Caco-2 (cell line): ENCODE results near the gene PRRT1. TPM values are rescaled to one million over a fixed set of nuclear protein-coding genes. Genes with fewer than 3 reads are reported as not detected.
A peak's percentile ranks its signal among the peaks of the same experiment; 100 is the strongest.

Experiments
- BruUV-seq: library from RNA; stranded (reverse); fragments of 400-500 nt; replicated peaks from 2 replicates; lab custom pipeline; 2021; lab: Mats Ljungman, UMichigan
- CTCF ChIA-PET: fragments of 300-600 bp; sonication (Branson Sonifier 250); formaldehyde crosslinking; loops from one replicate; lab custom pipeline; 2022; ENCODE audit warnings: antibody characterized with exemption; lab: Charles Lee
- POLR2A ChIA-PET: fragments of 300-600 bp; sonication (Branson Sonifier 250); formaldehyde crosslinking; loops from one replicate; lab custom pipeline; 2022; ENCODE audit warnings: antibody characterized with exemption; lab: Charles Lee
- DNase-seq, 2 experiments: peaks; one replicate each; pipeline versions ENCODE4 v3.0.0 to v3.0.0-alpha.2; 2020 to 2022
- H3K27me3 ChIP-seq: replicated peaks from 2 replicates; pipeline ENCODE4 v1.6.0; 2011; ENCODE audit warnings: low read length; ENCODE audit not compliant: control insufficient read depth, insufficient read depth
- H3K36me3 ChIP-seq: 2 replicates; pipeline ENCODE4 v1.5.1; 2011; ENCODE audit warnings: low read length; ENCODE audit not compliant: control insufficient read depth, insufficient read depth
- H3K4me1 ChIP-seq: fragments of 250-450 bp; sonication (Bioruptor Pico); 2 replicates; pipeline ENCODE4 v1.5.1; 2020; ENCODE audit warnings: mild to moderate bottlenecking
- H3K4me3 ChIP-seq: 2 replicates; pipeline ENCODE4 v1.5.1; 2011; ENCODE audit warnings: low read depth, mild to moderate bottlenecking, control low read depth, low read length
- H3K9me3 ChIP-seq: fragments of 250-450 bp; sonication (Bioruptor Pico); 2 replicates; pipeline ENCODE4 v1.5.1; 2020; ENCODE audit warnings: mild to moderate bottlenecking, moderate library complexity
- H3K27ac Mint-ChIP-seq: one replicate; pipeline ENCODE4 v1.8.0; 2022; ENCODE audit warnings: mixed read lengths; ENCODE audit not compliant: unreplicated experiment
- H3K27me3 Mint-ChIP-seq: one replicate; pipeline ENCODE4 v1.8.0; 2022; ENCODE audit warnings: mixed read lengths; ENCODE audit not compliant: insufficient read depth, unreplicated experiment
- H3K36me3 Mint-ChIP-seq: one replicate; pipeline ENCODE4 v1.8.0; 2022; ENCODE audit warnings: mild to moderate bottlenecking, mixed read lengths; ENCODE audit not compliant: insufficient read depth, unreplicated experiment
- H3K4me1 Mint-ChIP-seq: one replicate; pipeline ENCODE4 v1.8.0; 2022; ENCODE audit warnings: low read depth, mixed read lengths; ENCODE audit not compliant: unreplicated experiment
- H3K4me3 Mint-ChIP-seq: one replicate; pipeline ENCODE4 v1.8.0; 2022; ENCODE audit warnings: mild to moderate bottlenecking, moderate library complexity, mixed read lengths; ENCODE audit not compliant: unreplicated experiment
- H3K9me3 Mint-ChIP-seq: one replicate; pipeline ENCODE4 v1.8.0; 2022; ENCODE audit warnings: mixed read lengths; ENCODE audit not compliant: unreplicated experiment
- intact Hi-C: fragments of 100-400 bp; cut with micrococcal nuclease; formaldehyde crosslinking; loops from one replicate; pipeline ENCODE4 v1.10.0; 2022; ENCODE audit not compliant: unreplicated experiment
- total RNA-seq: library from RNA; stranded (reverse); gene quantifications from 2 replicates; pipeline ENCODE4 v1.2.3, GENCODE V29; 2022
- TF ChIP-seq, protein P1 (sequence below), 2 experiments: fragments of 200-600 bp in 1 of 2; IDR thresholded peaks; 1 replicate in 1 of 2; 2 replicates in 1 of 2; pipeline versions ENCODE4 v1.5.1 to v1.8.0; 2011 to 2022; ENCODE audit warnings: antibody characterized with exemption in 1 of 2, control low read depth in 1 of 2, inconsistent platforms in 1 of 2, low read depth in 1 of 2, low read length in 1 of 2, mild to moderate bottlenecking in 1 of 2, moderate library complexity in 1 of 2; ENCODE audit not compliant: insufficient read depth in 1 of 2, severe bottlenecking in 1 of 2, unreplicated experiment in 1 of 2

Gene PRRT1
- total RNA-seq, 1 experiment from 2014 or later = 2.0 TPM

DNA sequence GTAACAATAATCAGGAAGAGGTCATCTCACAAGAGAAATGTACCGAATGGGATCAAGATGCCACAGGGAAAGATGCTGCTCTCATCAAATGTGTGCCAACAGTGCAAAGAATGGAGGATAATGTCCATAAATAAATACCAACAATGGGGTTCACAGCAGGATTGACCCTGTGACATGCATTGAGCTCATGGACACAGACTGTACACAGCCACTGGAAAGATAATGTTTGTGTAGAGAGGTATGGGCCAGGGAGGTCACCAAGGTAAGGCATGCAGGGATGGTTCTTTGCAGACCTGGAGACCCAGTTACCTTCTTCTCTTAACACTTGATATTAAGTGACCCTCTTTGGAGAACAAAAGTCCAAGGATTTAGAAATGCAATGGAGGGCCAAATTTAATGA lies 22.7 kb upstream of the PRRT1 start:
- Mint-ChIP-seq H3K36me3 (peaks cover 52% of the 10 kb centered on the region), H3K27ac (no peak overlapping the region), H3K27me3 (no peaks in the 10 kb centered on the region), H3K4me3 (peak overlapping the region; percentile 43), H3K9me3 (no peaks in the 10 kb centered on the region), H3K4me1 (peaks cover 44% of the 10 kb centered on the region)
- H3K4me3 ChIP-seq = no peak overlapping the region
- ChIA-PET POLR2A (no interaction called here), CTCF (no interaction called here)
- no peak for DNase-seq
- H3K4me1 ChIP-seq = peaks cover 24% of the 10 kb centered on the region
- H3K36me3 ChIP-seq = no peaks in the 10 kb centered on the region
- BruUV-seq = no TSS peak
- H3K27me3 ChIP-seq = no peaks in the 10 kb centered on the region
- no peaks in the 10 kb centered on the region for H3K9me3 ChIP-seq
- TF ChIP-seq, protein P1, sequence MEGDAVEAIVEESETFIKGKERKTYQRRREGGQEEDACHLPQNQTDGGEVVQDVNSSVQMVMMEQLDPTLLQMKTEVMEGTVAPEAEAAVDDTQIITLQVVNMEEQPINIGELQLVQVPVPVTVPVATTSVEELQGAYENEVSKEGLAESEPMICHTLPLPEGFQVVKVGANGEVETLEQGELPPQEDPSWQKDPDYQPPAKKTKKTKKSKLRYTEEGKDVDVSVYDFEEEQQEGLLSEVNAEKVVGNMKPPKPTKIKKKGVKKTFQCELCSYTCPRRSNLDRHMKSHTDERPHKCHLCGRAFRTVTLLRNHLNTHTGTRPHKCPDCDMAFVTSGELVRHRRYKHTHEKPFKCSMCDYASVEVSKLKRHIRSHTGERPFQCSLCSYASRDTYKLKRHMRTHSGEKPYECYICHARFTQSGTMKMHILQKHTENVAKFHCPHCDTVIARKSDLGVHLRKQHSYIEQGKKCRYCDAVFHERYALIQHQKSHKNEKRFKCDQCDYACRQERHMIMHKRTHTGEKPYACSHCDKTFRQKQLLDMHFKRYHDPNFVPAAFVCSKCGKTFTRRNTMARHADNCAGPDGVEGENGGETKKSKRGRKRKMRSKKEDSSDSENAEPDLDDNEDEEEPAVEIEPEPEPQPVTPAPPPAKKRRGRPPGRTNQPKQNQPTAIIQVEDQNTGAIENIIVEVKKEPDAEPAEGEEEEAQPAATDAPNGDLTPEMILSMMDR (IDR thresholded peaks at IDR 0.05; ENCODE audit: insufficient read depth in 1 of 2, low read depth in 1 of 2, low read length in 1 of 2, severe bottlenecking in 1 of 2, unreplicated experiment in 1 of 2) = no peak
- intact Hi-C loops = no loop called here

- H3K4me3 Mint-ChIP-seq = peak overlapping the region; percentile 43
- CTCF ChIA-PET = no interaction called here
- H3K36me3 Mint-ChIP-seq = peaks cover 52% of the 10 kb centered on the region
Measured at GRCh38 chr6:32173051-32173727, 21.4 kb upstream of the PRRT1 start.

DNA sequence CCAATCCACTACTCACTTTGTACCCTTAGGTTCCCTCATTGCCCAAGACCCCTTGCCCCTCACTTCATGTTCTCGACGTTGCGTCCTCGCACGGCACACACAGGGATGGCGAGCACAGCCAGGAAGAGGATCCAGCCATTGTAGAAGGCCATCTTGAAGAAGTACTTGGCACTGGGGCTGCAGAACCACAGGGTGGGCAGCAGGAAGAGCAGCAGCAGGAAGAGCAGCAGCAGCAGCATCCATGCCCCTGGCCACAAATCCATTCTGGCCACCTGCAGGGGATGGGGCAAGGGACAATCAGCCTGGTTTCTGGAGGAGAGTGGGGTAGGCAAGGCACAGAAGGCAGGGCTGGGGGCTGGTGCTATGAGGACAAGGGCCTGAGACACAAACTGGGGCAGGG lies 19.5 kb upstream of the PRRT1 start:
- POLR2A ChIA-PET = no interaction called here
- peak overlapping the region; percentile 14 for H3K27ac Mint-ChIP-seq

More at GRCh38 chr6:32173051-32173727, 21.4 kb upstream of the PRRT1 start:
- H3K4me1 Mint-ChIP-seq = peaks cover 35% of the 10 kb centered on the region
- no peaks in the 10 kb centered on the region for H3K9me3 Mint-ChIP-seq
- Histone ChIP-seq H3K27me3 (no peaks in the 10 kb centered on the region), H3K4me3 (no peak overlapping the region), H3K9me3 (no peaks in the 10 kb centered on the region), H3K4me1 (peaks cover 35% of the 10 kb centered on the region), H3K36me3 (no peaks in the 10 kb centered on the region)
- H3K27me3 Mint-ChIP-seq = no peaks in the 10 kb centered on the region
- no TSS peak for BruUV-seq
- peak overlapping the region; percentile 31 for H3K27ac Mint-ChIP-seq
- intact Hi-C loops = no loop called here
- peak; percentile 42 to 59 for DNase-seq
- POLR2A ChIA-PET = no interaction called here
- TF ChIP-seq, protein P1 (IDR thresholded peaks at IDR 0.05; ENCODE audit: insufficient read depth in 1 of 2, low read depth in 1 of 2, low read length in 1 of 2, severe bottlenecking in 1 of 2, unreplicated experiment in 1 of 2) = no peak

More for the DNA sequence above, 19.5 kb upstream of the PRRT1 start:
- H3K9me3 ChIP-seq = no peaks in the 10 kb centered on the region
- H3K4me3 ChIP-seq = no peak overlapping the region
- intact Hi-C loops = no loop called here
- BruUV-seq = no TSS peak
- Mint-ChIP-seq H3K4me1 (peaks cover 32% of the 10 kb centered on the region), H3K36me3 (peaks cover 60% of the 10 kb centered on the region), H3K27me3 (no peaks in the 10 kb centered on the region), H3K4me3 (no peak overlapping the region), H3K9me3 (no peaks in the 10 kb centered on the region)
- no peaks in the 10 kb centered on the region for H3K36me3 ChIP-seq
- TF ChIP-seq, protein P1 (IDR thresholded peaks at IDR 0.05; ENCODE audit: insufficient read depth in 1 of 2, low read depth in 1 of 2, low read length in 1 of 2, severe bottlenecking in 1 of 2, unreplicated experiment in 1 of 2) = no peak
- no peak for DNase-seq
- H3K4me1 ChIP-seq = peaks cover 40% of the 10 kb centered on the region
- H3K27me3 ChIP-seq = no peaks in the 10 kb centered on the region
- CTCF ChIA-PET = no interaction called here
